Measurements from ENCODE around the gene PTPRG.

- TF ChIP-seq CTCF (IDR thresholded peaks at IDR 0.05), result no peak
- no peak for TF ChIP-seq POLR2A (IDR thresholded peaks at IDR 0.05)
These were observed 123.0 kb downstream of the PTPRG start for GRCh38 chr3:61684386-61684785.

Data from body of pancreas (tissue), 4 donors.